Panc1 (cell line): ENCODE results near the gene MGA.

Experiments used
- POLR2AphosphoS5 ChIP-seq: IDR thresholded peaks from 2 replicates; pipeline ENCODE4 v1.6.1; 2012; ENCODE audit warnings: mild to moderate bottlenecking, low read depth, low read length, moderate library complexity
- TF ChIP-seq, protein P1 (sequence below): fragments of 450-650 bp; IDR thresholded peaks from 2 replicates; pipeline ENCODE4 v1.5.1; 2017; ENCODE audit warnings: mild to moderate bottlenecking

GRCh38 chr15:41804916-41805666, 144.9 kb downstream of the MGA start:
- TF ChIP-seq, protein P1, sequence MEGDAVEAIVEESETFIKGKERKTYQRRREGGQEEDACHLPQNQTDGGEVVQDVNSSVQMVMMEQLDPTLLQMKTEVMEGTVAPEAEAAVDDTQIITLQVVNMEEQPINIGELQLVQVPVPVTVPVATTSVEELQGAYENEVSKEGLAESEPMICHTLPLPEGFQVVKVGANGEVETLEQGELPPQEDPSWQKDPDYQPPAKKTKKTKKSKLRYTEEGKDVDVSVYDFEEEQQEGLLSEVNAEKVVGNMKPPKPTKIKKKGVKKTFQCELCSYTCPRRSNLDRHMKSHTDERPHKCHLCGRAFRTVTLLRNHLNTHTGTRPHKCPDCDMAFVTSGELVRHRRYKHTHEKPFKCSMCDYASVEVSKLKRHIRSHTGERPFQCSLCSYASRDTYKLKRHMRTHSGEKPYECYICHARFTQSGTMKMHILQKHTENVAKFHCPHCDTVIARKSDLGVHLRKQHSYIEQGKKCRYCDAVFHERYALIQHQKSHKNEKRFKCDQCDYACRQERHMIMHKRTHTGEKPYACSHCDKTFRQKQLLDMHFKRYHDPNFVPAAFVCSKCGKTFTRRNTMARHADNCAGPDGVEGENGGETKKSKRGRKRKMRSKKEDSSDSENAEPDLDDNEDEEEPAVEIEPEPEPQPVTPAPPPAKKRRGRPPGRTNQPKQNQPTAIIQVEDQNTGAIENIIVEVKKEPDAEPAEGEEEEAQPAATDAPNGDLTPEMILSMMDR, result no peak
- TF ChIP-seq POLR2AphosphoS5, result no peak
